A549 (cell line): Measurements from ENCODE around the gene SH3RF2. TPM values are rescaled to one million over a fixed set of nuclear protein-coding genes. Genes with fewer than 3 reads are reported as not detected.

Source experiments
- ATAC-seq, 2 experiments: fragments of 200-7000 bp in 1 of 2; fragments of >200 bp in 1 of 2; cut with Nextera tagmentation in 1 of 2; cut with Tn5 transposase in 1 of 2; 3 replicates each; pipeline versions ENCODE4 v1.8.0 to v1.9.1; 2018 to 2020; ENCODE audit warnings: mild to moderate bottlenecking in 1 of 2, moderate library complexity in 1 of 2
- CTCF ChIA-PET: fragments of 300-600 bp; sonication (Branson Sonifier 250); formaldehyde crosslinking; extraction: SDS; loops from one replicate; lab custom pipeline; 2021; ENCODE audit warnings: antibody characterized with exemption, inconsistent platforms; lab: Yijun Ruan, JAX
- POLR2A ChIA-PET: fragments of 350-600 bp; formaldehyde crosslinking; extraction: SDS; loops from one replicate; lab custom pipeline; 2021; ENCODE audit warnings: antibody characterized with exemption, inconsistent platforms; lab: Yijun Ruan, JAX
- DNase-seq, 2 experiments: peaks; one replicate each; pipeline versions ENCODE4 v3.0.0 to v3.0.0-alpha.2; 2011 to 2016; ENCODE audit warnings: low read depth in 1 of 2, low spot score in 1 of 2
- FAIRE-seq: peaks from 2 replicates; lab custom pipeline; 2011; peaks lifted over from hg19 to GRCh38; lab: Jason Lieb, UNC
- H3K27ac ChIP-seq, 2 experiments: fragments of >200 bp; sonication (Bioruptor Twin); formaldehyde crosslinking; 3 replicates each; pipeline ENCODE4 v1.5.1; 2016 to 2017
- H3K4me1 ChIP-seq: fragments of >200 bp; sonication (Bioruptor Twin); formaldehyde crosslinking; 3 replicates; pipeline ENCODE4 v1.6.1; 2016
- H3K4me2 ChIP-seq: fragments of >200 bp; sonication (Bioruptor Twin); formaldehyde crosslinking; 3 replicates; pipeline ENCODE4 v1.6.1; 2016
- H3K4me3 ChIP-seq: fragments of >200 bp; sonication (Bioruptor Twin); formaldehyde crosslinking; 3 replicates; pipeline ENCODE4 v1.5.1; 2016
- H3K9me3 ChIP-seq: fragments of >200 bp; sonication (Bioruptor Twin); formaldehyde crosslinking; 3 replicates; pipeline ENCODE4 v1.6.1; 2016
- EHF ChIP-seq: fragments of 250-450 bp; sonication (Bioruptor Pico); IDR thresholded peaks from 2 replicates; pipeline ENCODE4 v1.5.0; 2020; ENCODE audit warnings: mild to moderate bottlenecking
- ELK1 ChIP-seq: fragments of 150-350 bp; IDR thresholded peaks from 2 replicates; pipeline ENCODE4 v1.6.1; 2014; ENCODE audit warnings: low read depth, mild to moderate bottlenecking, low read length
- FOSB ChIP-seq: fragments of 250-450 bp; sonication (Bioruptor Pico); IDR thresholded peaks from 2 replicates; pipeline ENCODE4 v1.5.0; 2020; ENCODE audit warnings: mild to moderate bottlenecking, moderate library complexity
- GATA3 ChIP-seq: IDR thresholded peaks from 2 replicates; pipeline ENCODE4 v1.6.1; 2012; ENCODE audit warnings: borderline replicate concordance
- HDAC2 ChIP-seq: fragments of 200-600 bp; sonication (generic); IDR thresholded peaks from 2 replicates; pipeline ENCODE4 v1.6.1; 2016
- HOXB5 ChIP-seq: fragments of 250-450 bp; sonication (Bioruptor Pico); IDR thresholded peaks from 2 replicates; pipeline ENCODE4 v1.5.0; 2020; ENCODE audit warnings: mild to moderate bottlenecking, moderate library complexity
- KDM5A ChIP-seq: fragments of 200-600 bp; sonication (generic); IDR thresholded peaks from 2 replicates; pipeline ENCODE4 v1.6.1; 2016; ENCODE audit warnings: antibody characterized with exemption, mild to moderate bottlenecking
- MAFK ChIP-seq: fragments of 450-650 bp; IDR thresholded peaks from 2 replicates; pipeline ENCODE4 v1.6.1; 2014; ENCODE audit not compliant: partially characterized antibody
- MAX ChIP-seq: IDR thresholded peaks from 2 replicates; pipeline ENCODE4 v1.6.1; 2012
- NR3C1 ChIP-seq: fragments of >200 bp; sonication (Bioruptor Twin); formaldehyde crosslinking; IDR thresholded peaks from 3 replicates; pipeline ENCODE4 v1.6.1; 2017
- POLR2AphosphoS2 ChIP-seq: conservative IDR thresholded peaks from 2 replicates; pipeline ENCODE4 v1.6.1; 2012; ENCODE audit warnings: low read length, improper control_type of control experiment, inconsistent platforms
- RAD21 ChIP-seq, 2 experiments: fragments of >200 bp in 1 of 2; sonication (Bioruptor Twin) in 1 of 2; formaldehyde crosslinking in 1 of 2; IDR thresholded peaks in 1 of 2; conservative IDR thresholded peaks in 1 of 2; 2 replicates in 1 of 2; 3 replicates in 1 of 2; pipeline ENCODE4 v1.6.1; 2012 to 2018; ENCODE audit warnings: inconsistent platforms in 1 of 2
- RCOR1 ChIP-seq: fragments of 150-350 bp; IDR thresholded peaks from 2 replicates; pipeline ENCODE4 v1.6.1; 2014; ENCODE audit warnings: antibody characterized with exemption, low read length, low read depth
- RFX5 ChIP-seq: fragments of 450-650 bp; IDR thresholded peaks from 2 replicates; pipeline ENCODE4 v1.7.1; 2014; ENCODE audit warnings: antibody characterized with exemption, mild to moderate bottlenecking, moderate library complexity
- RNF2 ChIP-seq: fragments of 200-600 bp; sonication (generic); IDR thresholded peaks from 2 replicates; pipeline ENCODE4 v1.6.1; 2016; ENCODE audit warnings: low read depth, mild to moderate bottlenecking, antibody characterized with exemption, moderate library complexity, borderline replicate concordance
- SREBF2 ChIP-seq: fragments of 450-650 bp; IDR thresholded peaks from 2 replicates; pipeline ENCODE4 v1.6.1; 2014; ENCODE audit warnings: mild to moderate bottlenecking, moderate library complexity
- ZFP36 ChIP-seq: fragments of 450-650 bp; IDR thresholded peaks from 2 replicates; pipeline ENCODE4 v1.6.1; 2014; ENCODE audit warnings: borderline replicate concordance; ENCODE audit not compliant: partially characterized antibody
- ZSCAN20 ChIP-seq: fragments of 250-450 bp; sonication (Bioruptor Pico); IDR thresholded peaks from 2 replicates; pipeline ENCODE4 v1.8.0; 2022; ENCODE audit warnings: mild to moderate bottlenecking, moderate library complexity
- WGBS: methylation state at CpG from one replicate; pipeline ENCODE4 v1.1.6; 2017; ENCODE audit errors: missing lambda C conversion rate; 5-methylcytosine and 5-hydroxymethylcytosine counted together
- polyA plus RNA-seq, 4 experiments: library from polyadenylated mRNA; depleted of rRNA in 3 of 4; stranded (reverse); fragments of >200 nt; fragmentation: RNase III in 1 of 4; extraction: RNeasy Plus Mini Kit Qiagen cat#74134 plus additional on column Dnase treatment in 1 of 4; gene quantifications; 2 replicates in 3 of 4; 3 replicates in 1 of 4; pipeline ENCODE4 v1.2.3, GENCODE V29; 2011 to 2017
- TF ChIP-seq, protein P1 (sequence below): fragments of 200-600 bp; sonication (generic); IDR thresholded peaks from 2 replicates; pipeline ENCODE4 v1.6.1; 2016; ENCODE audit warnings: antibody characterized with exemption, mild to moderate bottlenecking, moderate library complexity
- TF ChIP-seq, protein P2 (sequence below): fragments of 250-450 bp; sonication (Bioruptor Pico); IDR thresholded peaks from 2 replicates; pipeline ENCODE4 v1.5.0; 2021; ENCODE audit warnings: mild to moderate bottlenecking, moderate library complexity, borderline replicate concordance
- TF ChIP-seq, protein P3 (sequence below): IDR thresholded peaks from 2 replicates; pipeline ENCODE4 v1.6.1; 2012
- TF ChIP-seq, protein P4 (sequence below): fragments of 450-650 bp; IDR thresholded peaks from 2 replicates; pipeline ENCODE4 v1.6.1; 2014; ENCODE audit warnings: antibody characterized with exemption

The SH3RF2 gene
- polyA plus RNA-seq, 2 of the 4 experiments (the other 2 are of a cell fraction), result 4.1 to 6.0 TPM

DNA sequence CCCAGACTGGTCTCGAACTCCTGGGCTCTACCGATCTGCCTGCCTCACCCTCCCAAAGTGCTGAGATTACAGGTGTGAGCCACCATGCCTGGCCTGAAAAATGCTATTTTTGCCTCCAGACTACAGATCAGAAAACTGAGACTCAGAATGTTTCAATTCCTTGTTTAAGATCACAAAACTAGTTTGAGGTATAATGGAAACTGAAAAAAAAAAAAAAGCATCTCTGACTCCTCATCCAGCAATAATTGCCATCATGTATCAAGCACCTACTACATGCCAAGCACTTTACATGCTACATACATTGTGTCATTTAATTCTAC is 133.4 kb downstream of the SH3RF2 start:
- Histone ChIP-seq H3K4me3 (no peak overlapping the region), H3K4me1 (no peaks in the 10 kb centered on the region), H3K27ac (no peak overlapping the region), H3K4me2 (no peak overlapping the region), H3K9me3 (no peaks in the 10 kb centered on the region)
- no peak for DNase-seq
- no peak for ATAC-seq
- TF ChIP-seq POLR2AphosphoS2 (no peak), RCOR1 (no peak), FOSB (CRISPR knock-in tag) (no peak), KDM5A (no peak)
- POLR2A ChIA-PET, result no interaction called here
- CTCF ChIA-PET, result interaction anchor here (1.6 kb wide), 1 partner anchor 21 kb away, joined by 5 read pairs; no protein-coding TSS in a partner anchor
- no peak for FAIRE-seq
- 94% methylated on average over 2 of the region's 2 CpGs for WGBS

DNA sequence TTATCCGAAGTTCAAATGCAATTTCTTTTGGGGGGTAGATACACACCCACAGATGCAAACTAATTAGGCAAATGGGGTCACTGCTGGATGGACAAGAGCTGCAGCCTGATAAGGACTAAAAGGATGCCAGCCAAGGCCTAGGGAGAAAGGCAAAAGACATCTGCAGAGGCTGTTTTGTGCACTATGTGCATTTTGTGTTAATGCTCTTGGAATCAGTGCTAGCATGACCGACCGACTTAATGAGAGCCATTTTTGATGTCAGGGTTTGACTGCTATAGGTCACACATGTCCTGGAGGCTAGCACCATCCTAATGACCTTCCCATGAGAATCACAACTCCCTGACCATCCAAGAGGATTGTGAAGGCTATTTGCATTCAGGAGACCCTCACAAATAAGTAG is 134.4 kb downstream of the SH3RF2 start:
- CTCF ChIA-PET, result interaction anchor here (1.3 to 1.7 kb wide), 2 partner anchors 8 to 18 kb away, joined by 3 read pairs; no protein-coding TSS in a partner anchor
- ATAC-seq, result no peak
- 72% methylated on average over 3 of the region's 3 CpGs for WGBS

GRCh38 chr5:146071171-146071570 is 134.8 kb downstream of the SH3RF2 start:
- no peak overlapping the region for H3K4me2 ChIP-seq
- H3K27ac ChIP-seq, result no peak overlapping the region
- FAIRE-seq, result no peak
- no peak for DNase-seq
- TF ChIP-seq ZFP36 (no peak), ELK1 (no peak), MAX (no peak), NR3C1 (no peak), HOXB5 (no peak), EHF (CRISPR knock-in tag) (no peak), GATA3 (no peak), RNF2 (no peak), RAD21 (conservative IDR thresholded peaks at IDR 0.05 in 1 of 2, IDR thresholded peaks at IDR 0.05 in 1 of 2) (no peak), MAFK (no peak), ZSCAN20 (CRISPR knock-in tag) (no peak), HDAC2 (no peak), RFX5 (no peak)
- TF ChIP-seq, protein P1, sequence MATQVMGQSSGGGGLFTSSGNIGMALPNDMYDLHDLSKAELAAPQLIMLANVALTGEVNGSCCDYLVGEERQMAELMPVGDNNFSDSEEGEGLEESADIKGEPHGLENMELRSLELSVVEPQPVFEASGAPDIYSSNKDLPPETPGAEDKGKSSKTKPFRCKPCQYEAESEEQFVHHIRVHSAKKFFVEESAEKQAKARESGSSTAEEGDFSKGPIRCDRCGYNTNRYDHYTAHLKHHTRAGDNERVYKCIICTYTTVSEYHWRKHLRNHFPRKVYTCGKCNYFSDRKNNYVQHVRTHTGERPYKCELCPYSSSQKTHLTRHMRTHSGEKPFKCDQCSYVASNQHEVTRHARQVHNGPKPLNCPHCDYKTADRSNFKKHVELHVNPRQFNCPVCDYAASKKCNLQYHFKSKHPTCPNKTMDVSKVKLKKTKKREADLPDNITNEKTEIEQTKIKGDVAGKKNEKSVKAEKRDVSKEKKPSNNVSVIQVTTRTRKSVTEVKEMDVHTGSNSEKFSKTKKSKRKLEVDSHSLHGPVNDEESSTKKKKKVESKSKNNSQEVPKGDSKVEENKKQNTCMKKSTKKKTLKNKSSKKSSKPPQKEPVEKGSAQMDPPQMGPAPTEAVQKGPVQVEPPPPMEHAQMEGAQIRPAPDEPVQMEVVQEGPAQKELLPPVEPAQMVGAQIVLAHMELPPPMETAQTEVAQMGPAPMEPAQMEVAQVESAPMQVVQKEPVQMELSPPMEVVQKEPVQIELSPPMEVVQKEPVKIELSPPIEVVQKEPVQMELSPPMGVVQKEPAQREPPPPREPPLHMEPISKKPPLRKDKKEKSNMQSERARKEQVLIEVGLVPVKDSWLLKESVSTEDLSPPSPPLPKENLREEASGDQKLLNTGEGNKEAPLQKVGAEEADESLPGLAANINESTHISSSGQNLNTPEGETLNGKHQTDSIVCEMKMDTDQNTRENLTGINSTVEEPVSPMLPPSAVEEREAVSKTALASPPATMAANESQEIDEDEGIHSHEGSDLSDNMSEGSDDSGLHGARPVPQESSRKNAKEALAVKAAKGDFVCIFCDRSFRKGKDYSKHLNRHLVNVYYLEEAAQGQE, result no peak
- TF ChIP-seq, protein P2, sequence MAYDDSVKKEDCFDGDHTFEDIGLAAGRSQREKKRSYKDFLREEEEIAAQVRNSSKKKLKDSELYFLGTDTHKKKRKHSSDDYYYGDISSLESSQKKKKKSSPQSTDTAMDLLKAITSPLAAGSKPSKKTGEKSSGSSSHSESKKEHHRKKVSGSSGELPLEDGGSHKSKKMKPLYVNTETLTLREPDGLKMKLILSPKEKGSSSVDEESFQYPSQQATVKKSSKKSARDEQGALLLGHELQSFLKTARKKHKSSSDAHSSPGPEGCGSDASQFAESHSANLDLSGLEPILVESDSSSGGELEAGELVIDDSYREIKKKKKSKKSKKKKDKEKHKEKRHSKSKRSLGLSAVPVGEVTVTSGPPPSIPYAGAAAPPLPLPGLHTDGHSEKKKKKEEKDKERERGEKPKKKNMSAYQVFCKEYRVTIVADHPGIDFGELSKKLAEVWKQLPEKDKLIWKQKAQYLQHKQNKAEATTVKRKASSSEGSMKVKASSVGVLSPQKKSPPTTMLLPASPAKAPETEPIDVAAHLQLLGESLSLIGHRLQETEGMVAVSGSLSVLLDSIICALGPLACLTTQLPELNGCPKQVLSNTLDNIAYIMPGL (CRISPR knock-in tag), result no peak
- TF ChIP-seq, protein P3, sequence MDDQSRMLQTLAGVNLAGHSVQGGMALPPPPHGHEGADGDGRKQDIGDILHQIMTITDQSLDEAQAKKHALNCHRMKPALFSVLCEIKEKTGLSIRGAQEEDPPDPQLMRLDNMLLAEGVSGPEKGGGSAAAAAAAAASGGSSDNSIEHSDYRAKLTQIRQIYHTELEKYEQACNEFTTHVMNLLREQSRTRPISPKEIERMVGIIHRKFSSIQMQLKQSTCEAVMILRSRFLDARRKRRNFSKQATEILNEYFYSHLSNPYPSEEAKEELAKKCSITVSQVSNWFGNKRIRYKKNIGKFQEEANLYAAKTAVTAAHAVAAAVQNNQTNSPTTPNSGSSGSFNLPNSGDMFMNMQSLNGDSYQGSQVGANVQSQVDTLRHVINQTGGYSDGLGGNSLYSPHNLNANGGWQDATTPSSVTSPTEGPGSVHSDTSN, result no peak
- TF ChIP-seq, protein P4, sequence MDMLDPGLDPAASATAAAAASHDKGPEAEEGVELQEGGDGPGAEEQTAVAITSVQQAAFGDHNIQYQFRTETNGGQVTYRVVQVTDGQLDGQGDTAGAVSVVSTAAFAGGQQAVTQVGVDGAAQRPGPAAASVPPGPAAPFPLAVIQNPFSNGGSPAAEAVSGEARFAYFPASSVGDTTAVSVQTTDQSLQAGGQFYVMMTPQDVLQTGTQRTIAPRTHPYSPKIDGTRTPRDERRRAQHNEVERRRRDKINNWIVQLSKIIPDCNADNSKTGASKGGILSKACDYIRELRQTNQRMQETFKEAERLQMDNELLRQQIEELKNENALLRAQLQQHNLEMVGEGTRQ, result no peak
- 70% methylated on average over 4 of the region's 4 CpGs for WGBS
- H3K4me1 ChIP-seq, result no peaks in the 10 kb centered on the region
- no peak for ATAC-seq
- POLR2A ChIA-PET, result no interaction called here
- H3K9me3 ChIP-seq, result no peaks in the 10 kb centered on the region
- CTCF ChIA-PET, result interaction anchor here (1.3 to 1.7 kb wide), 2 partner anchors 8 to 18 kb away, joined by 3 read pairs; no protein-coding TSS in a partner anchor
- H3K4me3 ChIP-seq, result no peak overlapping the region

More for the DNA sequence above, 134.4 kb downstream of the SH3RF2 start:
- DNase-seq, result no peak
- Histone ChIP-seq H3K4me2 (no peak overlapping the region), H3K9me3 (no peaks in the 10 kb centered on the region), H3K4me1 (no peaks in the 10 kb centered on the region), H3K4me3 (no peak overlapping the region), H3K27ac (no peak overlapping the region)
- POLR2A ChIA-PET, result no interaction called here
- FAIRE-seq, result no peak
- no peak for TF ChIP-seq RCOR1
- TF ChIP-seq SREBF2, result no peak
